Measurements from ENCODE around the gene MED15.
"Not testable (repeated sequence)": the region's sequence is repeated elsewhere in the genome, so short reads cannot be mapped to it uniquely, and the experiment has no call there.

MED15 gene

DNA sequence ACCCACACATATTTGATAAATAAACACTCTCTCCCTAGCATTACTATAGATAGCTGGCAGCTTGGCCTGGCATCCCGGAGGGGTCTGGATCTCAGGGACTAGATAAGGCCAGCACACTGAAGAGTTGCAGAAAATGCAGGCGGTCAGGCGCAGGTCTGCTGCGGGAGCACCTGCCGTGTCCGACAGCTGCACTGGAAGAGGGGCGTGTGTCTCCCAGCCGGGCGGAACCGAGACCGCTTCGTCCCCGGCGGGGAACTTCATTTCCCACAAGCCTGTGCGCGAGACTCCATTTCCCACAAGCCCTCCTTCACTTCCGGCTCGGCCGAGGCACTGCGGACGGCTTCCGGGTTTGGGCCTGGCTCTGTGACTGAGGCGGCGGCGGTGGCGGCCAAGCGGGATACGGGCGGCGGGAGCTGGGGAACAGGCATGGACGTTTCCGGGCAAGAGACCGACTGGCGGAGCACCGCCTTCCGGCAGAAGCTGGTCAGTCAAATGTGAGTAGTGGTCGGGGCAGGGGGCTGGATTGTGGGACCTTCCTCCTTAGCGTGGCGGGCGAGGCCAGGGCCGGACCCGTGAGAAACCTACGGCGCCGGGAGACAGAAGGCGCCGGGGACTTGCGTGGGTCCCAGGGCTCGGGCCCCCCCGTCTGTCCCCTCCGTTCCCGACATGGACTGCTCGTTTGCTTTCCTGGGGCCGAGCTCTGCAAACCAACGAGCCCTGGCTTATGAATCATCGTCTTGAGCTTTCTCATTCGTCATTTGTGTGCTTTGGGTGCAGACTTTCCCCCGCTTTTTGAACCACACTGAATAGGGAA, at the start of gene MED15:
MED15 (plus strand) TSS at position 358 of the 814 bp plus-strand sequence; CDS start at position 427, 69 bp downstream.
- DNase-seq: peak; percentile 86

GRCh38 chr22:20458530-20459151, 48.8 kb upstream of the MED15 start:
- no peak for DNase-seq

- DNase-seq: no peak
Measured at GRCh38 chr22:20459152-20459542, 48.3 kb upstream of the MED15 start.

- DNase-seq: no peak
Measured at GRCh38 chr22:20459862-20460261, 47.5 kb upstream of the MED15 start.

DNA sequence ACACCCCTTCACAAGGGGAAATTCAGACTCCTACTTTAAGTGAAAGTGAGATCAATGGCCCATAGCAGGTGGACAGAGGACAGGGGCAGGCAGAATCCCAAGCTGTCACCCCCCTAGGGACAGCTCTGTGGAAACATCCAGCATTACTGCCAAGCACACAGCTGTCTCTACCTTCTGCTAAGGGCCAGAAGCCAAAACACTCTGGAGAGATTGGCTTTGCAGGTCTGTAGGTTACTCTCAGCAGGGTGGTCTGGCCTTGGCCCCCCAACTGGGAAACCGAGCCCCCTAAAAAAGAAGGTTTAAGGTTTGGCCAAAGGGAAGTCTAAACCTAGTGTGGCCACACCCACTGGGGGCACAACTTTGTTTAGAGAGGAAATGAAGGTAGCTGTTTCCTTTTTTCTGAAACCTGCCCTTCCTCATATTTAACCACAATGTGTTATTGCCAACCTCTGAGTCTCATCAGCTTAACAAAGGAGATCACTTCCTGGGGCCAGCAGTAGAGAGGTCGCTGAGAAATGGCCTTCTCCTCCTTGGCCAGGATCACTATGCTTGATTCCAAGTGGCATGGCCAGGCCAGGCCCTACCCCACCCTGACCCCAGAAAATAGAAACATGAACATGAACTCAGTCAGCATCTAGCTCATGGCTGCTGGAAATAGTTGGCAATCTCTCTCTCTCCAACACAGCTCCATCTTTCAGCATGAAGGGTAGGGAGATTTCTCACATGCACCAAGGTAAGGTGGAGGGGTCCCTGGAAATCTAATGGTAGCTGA, 43.9 kb upstream of the MED15 start:
- peak; percentile 71 for DNase-seq

DNA sequence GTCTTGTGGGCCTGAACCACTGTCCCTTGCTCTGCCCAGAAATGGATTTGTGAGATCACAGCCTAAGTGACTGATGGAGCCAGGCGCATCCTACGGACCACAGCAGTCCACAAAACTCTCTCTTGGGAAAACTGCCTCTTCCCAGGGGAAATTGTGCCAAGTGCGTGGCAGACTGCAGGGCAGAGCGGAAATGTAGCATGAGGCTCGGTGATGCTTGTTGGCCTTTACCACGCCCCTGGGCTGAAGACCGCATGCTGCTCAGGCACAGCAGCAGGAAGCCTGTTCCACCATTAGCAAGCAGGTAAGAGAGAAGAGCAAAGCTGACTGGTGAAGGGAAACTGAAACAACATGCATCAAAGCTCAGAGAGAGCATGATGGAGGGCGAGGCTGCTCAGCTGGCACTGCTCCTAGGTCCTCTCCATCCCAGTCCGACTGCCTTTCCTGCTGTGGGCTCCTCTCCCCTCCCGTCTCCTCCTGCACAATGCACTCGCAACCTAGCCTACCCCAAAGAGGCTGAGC, 43.3 kb upstream of the MED15 start:
- peak; percentile 75 for DNase-seq

DNA sequence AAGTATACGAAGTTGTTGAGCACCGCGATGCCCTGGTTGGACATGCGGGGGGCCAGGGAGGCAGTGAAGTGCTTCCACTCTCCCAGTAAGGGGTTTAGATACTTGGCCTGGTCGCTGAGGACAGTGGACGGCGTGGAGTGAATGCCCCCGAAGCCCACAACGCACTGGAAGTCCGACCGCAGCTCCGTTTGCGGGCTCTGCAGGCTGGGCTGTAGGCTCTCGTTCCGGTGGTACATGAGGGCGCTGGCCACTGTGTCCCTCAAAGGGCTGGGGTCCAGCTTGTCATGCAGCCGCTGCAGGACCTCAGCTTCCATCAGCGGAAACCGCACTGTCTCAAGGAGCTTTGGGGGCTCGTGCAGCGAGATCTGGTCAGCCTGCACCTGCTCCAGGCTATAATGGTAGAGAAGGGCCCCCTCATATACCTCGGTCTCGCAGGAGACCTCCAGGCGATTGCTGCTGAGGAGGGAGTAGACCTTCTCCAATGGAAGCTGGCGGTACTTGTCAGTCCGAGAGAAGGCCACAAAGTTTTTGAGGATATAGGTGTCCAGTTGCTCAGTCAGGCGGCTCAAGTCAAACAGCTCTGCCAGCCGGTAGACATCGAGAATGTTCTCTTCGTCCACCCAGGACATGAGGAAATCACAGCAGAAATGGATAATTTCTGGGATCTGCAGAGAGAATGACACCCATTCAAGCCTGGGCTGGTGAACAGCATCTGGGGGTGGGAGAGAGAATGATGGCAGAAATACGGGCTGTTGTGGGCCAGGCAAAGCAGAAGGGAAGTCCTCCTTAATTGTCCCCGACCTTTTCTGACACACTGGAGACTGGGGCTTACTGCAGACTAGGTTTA, 42.3 kb upstream of the MED15 start:
- DNase-seq: no peak

- DNase-seq: no peak
Measured at GRCh38 chr22:20465759-20466077, 41.7 kb upstream of the MED15 start.

- no peak for DNase-seq
Measured at GRCh38 chr22:20466659-20467379, 40.6 kb upstream of the MED15 start.

DNA sequence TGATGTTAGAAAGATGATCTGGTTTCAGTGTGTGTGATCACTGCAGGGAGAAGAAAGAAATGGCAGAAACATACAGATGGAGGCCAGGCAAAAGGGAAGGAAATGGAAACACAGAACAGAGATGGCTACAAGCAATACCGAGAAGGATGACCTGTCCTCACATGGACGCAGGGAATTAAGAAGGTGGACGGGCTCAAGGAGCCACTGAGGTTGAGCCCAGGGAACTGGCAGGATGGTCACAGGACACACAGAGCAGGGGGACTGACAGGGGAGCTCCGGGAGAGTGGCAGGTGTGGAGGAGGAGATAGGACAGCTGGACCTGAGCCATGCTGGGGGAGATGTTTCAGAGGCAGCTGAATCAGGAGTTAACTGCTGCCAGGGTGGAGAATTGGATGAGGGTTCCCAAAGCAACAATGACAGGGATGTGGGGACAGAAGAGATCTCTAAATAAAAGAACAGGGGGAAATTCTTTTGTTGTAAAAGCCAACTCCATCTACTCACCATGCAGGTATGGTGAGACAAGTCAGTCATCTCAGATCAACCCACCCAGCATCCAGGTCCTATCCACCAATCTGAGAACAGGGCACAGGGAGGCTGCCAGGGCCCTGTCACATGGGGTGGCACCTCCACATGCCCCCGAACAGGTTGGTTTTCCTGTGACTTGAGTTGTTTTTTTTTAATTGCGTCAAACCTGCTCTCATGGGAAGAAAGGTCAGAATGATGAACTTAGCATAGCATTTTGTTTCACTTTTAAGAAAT, 38.1 kb upstream of the MED15 start:
- no peak for DNase-seq

- DNase-seq: not testable (repeated sequence)
Measured at GRCh38 chr22:20470525-20470924, 36.9 kb upstream of the MED15 start.

- no peak for DNase-seq
Measured at GRCh38 chr22:20471126-20471833, 36.1 kb upstream of the MED15 start.

GRCh38 chr22:20472629-20473442, 34.6 kb upstream of the MED15 start:
- no peak for DNase-seq

DNA sequence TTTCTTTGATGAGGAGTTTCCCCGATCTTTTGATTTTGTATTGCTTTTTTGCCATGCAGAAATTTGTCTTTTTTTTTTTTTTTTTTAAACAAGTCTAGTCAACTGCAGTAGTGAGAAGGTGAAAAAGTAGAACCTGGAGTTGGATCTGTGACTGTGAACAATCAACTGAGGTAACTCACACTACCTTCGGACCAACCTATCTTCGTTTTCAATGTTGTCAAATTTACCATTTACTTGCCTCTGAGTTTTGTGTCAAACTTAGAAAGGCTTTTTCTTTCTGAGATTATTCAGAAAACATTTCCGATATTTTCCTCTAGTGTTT, 32.3 kb upstream of the MED15 start:
- no peak for DNase-seq

GRCh38 chr22:20475569-20475968, 31.8 kb upstream of the MED15 start:
- DNase-seq: not testable (repeated sequence)

DNA sequence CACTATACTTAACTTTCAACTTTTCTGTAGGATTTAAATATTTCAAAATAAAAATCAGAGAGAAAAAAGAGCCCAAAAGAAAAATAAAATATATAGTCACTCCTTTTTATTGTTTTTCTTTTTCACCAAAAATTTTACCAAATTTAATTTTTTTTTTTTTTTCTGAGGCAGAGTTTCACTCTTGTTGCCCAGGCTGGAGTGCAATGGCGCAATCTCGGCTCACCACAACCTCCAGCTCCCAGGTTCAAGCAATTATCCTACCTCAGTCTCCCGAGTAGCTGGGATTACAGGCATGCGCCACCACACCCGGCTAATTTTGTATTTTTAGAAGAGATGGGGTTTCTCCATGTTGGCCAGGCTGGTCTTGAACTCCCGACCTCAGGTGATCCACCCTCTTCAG, 29.4 kb upstream of the MED15 start:
- not testable (repeated sequence) for DNase-seq

GRCh38 chr22:20479612-20480196, 27.7 kb upstream of the MED15 start:
- DNase-seq: no peak

GRCh38 chr22:20483143-20483506, 24.3 kb upstream of the MED15 start:
- DNase-seq: not testable (repeated sequence)

DNA sequence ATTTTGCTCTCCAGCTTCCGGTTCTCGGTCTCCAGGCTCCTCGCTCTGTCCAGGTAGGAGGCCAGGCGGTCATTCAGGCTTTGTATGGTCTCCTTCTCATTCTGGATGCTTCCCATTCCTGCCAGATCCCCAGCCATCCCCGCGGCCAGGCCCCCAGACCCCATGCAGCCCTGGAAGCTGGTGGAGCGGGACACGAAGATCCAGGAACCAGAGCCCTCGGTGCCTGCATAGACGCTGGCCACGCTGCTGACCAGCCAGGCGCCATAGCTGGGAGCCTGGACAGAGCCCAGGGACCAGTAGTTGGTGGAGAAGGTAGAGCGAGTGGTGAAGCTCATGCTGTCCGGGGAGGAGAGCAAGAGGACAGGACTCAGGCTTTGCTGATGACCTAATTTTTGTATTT, 23.6 kb upstream of the MED15 start:
- no peak for DNase-seq
